ENCODE results near the gene SSMEM1. TPM values are rescaled to one million over a fixed set of nuclear protein-coding genes. Genes with fewer than 3 reads are reported as not detected.

SSMEM1 gene
- total RNA-seq, 2 donors from 2014 or later, result not detected

GRCh38 chr7:130218806-130219620, 11.4 kb downstream of the SSMEM1 start:
- WGBS, 2 experiments (ENCODE audit: insufficient coverage in 1 of 2, insufficient read length in 1 of 2), result 97 to 98% methylated on average over 3 to 5 of the region's 5 CpGs
- Histone ChIP-seq H3K4me1 (ENCODE audit: control insufficient read depth, insufficient read depth, low read length) (peaks cover 4% of the 10 kb centered on the region), H3K9ac (ENCODE audit: extremely low read depth, low read length, poor library complexity, severe bottlenecking) (no peak overlapping the region), H3K27ac (ENCODE audit: low read depth, low read length) (no peak overlapping the region), H3K9me3 (ENCODE audit: control insufficient read depth, low read length) (peaks cover 4% of the 10 kb centered on the region), H3K27me3 (ENCODE audit: control insufficient read depth, insufficient read depth, low read length, poor library complexity, severe bottlenecking) (no peaks in the 10 kb centered on the region), H3K4me3 (ENCODE audit: low read length) (no peak overlapping the region), H3K36me3 (ENCODE audit: control insufficient read depth, insufficient read depth, low read length) (no peaks in the 10 kb centered on the region)
- no peak for TF ChIP-seq CTCF (conservative IDR thresholded peaks at IDR 0.05)
- no peak for DNase-seq
- H3K27me3 Mint-ChIP-seq (ENCODE audit: insufficient read depth), result no peaks in the 10 kb centered on the region
- H3K4me1 Mint-ChIP-seq, result peaks cover 7% of the 10 kb centered on the region
- H3K36me3 Mint-ChIP-seq (ENCODE audit: low read depth), result no peaks in the 10 kb centered on the region
- H3K4me3 Mint-ChIP-seq, result no peak overlapping the region
- H3K27ac Mint-ChIP-seq, result no peak overlapping the region
- peaks cover 7% of the 10 kb centered on the region for H3K9me3 Mint-ChIP-seq

GRCh38 chr7:130219871-130220270, 12.2 kb downstream of the SSMEM1 start:
- Mint-ChIP-seq H3K36me3 (ENCODE audit: low read depth) (no peaks in the 10 kb centered on the region), H3K27ac (no peak overlapping the region), H3K9me3 (peaks cover 10% of the 10 kb centered on the region), H3K4me3 (no peak overlapping the region), H3K4me1 (peaks cover 7% of the 10 kb centered on the region), H3K27me3 (ENCODE audit: insufficient read depth) (no peaks in the 10 kb centered on the region)
- Histone ChIP-seq H3K9me3 (ENCODE audit: control insufficient read depth, low read length) (peaks cover 7% of the 10 kb centered on the region), H3K27ac (ENCODE audit: low read depth, low read length) (no peak overlapping the region), H3K4me1 (ENCODE audit: control insufficient read depth, insufficient read depth, low read length) (peaks cover 4% of the 10 kb centered on the region), H3K36me3 (ENCODE audit: control insufficient read depth, insufficient read depth, low read length) (no peaks in the 10 kb centered on the region), H3K4me3 (ENCODE audit: low read length) (no peak overlapping the region), H3K9ac (ENCODE audit: extremely low read depth, low read length, poor library complexity, severe bottlenecking) (no peak overlapping the region), H3K27me3 (ENCODE audit: control insufficient read depth, insufficient read depth, low read length, poor library complexity, severe bottlenecking) (no peaks in the 10 kb centered on the region)
- TF ChIP-seq CTCF (conservative IDR thresholded peaks at IDR 0.05), result no peak
- 95 to 96% methylated on average over 9 of the region's 9 CpGs for WGBS, 2 experiments (ENCODE audit: insufficient coverage in 1 of 2, insufficient read length in 1 of 2)
- no peak for DNase-seq

GRCh38 chr7:130221746-130222145, 14.1 kb downstream of the SSMEM1 start:
- TF ChIP-seq CTCF (conservative IDR thresholded peaks at IDR 0.05), result no peak
- DNase-seq, result no peak
- peaks cover 7% of the 10 kb centered on the region for H3K9me3 ChIP-seq (ENCODE audit: control insufficient read depth, low read length)
- H3K9ac ChIP-seq (ENCODE audit: extremely low read depth, low read length, poor library complexity, severe bottlenecking), result no peak overlapping the region
- Mint-ChIP-seq H3K4me1 (peaks cover 7% of the 10 kb centered on the region), H3K27me3 (ENCODE audit: insufficient read depth) (no peaks in the 10 kb centered on the region), H3K9me3 (peaks cover 17% of the 10 kb centered on the region), H3K27ac (no peak overlapping the region), H3K36me3 (ENCODE audit: low read depth) (no peaks in the 10 kb centered on the region), H3K4me3 (no peak overlapping the region)
- no peaks in the 10 kb centered on the region for H3K36me3 ChIP-seq (ENCODE audit: control insufficient read depth, insufficient read depth, low read length)
- peaks cover 4% of the 10 kb centered on the region for H3K4me1 ChIP-seq (ENCODE audit: control insufficient read depth, insufficient read depth, low read length)
- no peak overlapping the region for H3K4me3 ChIP-seq (ENCODE audit: low read length)
- no peak overlapping the region for H3K27ac ChIP-seq (ENCODE audit: low read depth, low read length)
- 96 to 100% methylated on average over 1 to 4 of the region's 4 CpGs for WGBS, 2 experiments (ENCODE audit: insufficient coverage in 1 of 2, insufficient read length in 1 of 2)
- no peaks in the 10 kb centered on the region for H3K27me3 ChIP-seq (ENCODE audit: control insufficient read depth, insufficient read depth, low read length, poor library complexity, severe bottlenecking)

Measured in endodermal cell (in vitro differentiated cells).